HEK293 (cell line): ENCODE results near the gene CLCF1.

ENCODE experiments used
- CTCF ChIA-PET: fragments of 350-600 bp; formaldehyde crosslinking; extraction: SDS; loops from one replicate; lab custom pipeline; 2021; ENCODE audit warnings: antibody characterized with exemption; lab: Yijun Ruan, JAX
- POLR2A ChIA-PET: fragments of 300-600 bp; formaldehyde crosslinking; extraction: SDS; loops from one replicate; lab custom pipeline; 2020; ENCODE audit warnings: antibody characterized with exemption, inconsistent platforms; lab: Yijun Ruan, JAX
- H3K27ac ChIP-seq: fragments of 200-500 bp; sonication (Bioruptor generic); 2 replicates; pipeline ENCODE4 v1.5.1; 2014; ENCODE audit warnings: low read depth, low read length, control low read depth, inconsistent platforms; ENCODE audit errors: extremely low read depth
- H3K36me3 ChIP-seq, 2 experiments: fragments of 200-500 bp in 1 of 2; sonication (Bioruptor generic) in 1 of 2; 1 replicate in 1 of 2; 2 replicates in 1 of 2; pipeline ENCODE4 v1.5.1; 2014 to 2017; ENCODE audit warnings: inconsistent platforms in 2 of 2, low read length in 2 of 2; ENCODE audit not compliant: control insufficient read depth in 2 of 2, insufficient read depth in 1 of 2
- H3K4me1 ChIP-seq: fragments of 200-500 bp; sonication (Bioruptor generic); 2 replicates; pipeline ENCODE4 v1.5.1; 2014; ENCODE audit warnings: mild to moderate bottlenecking, low read length, inconsistent platforms; ENCODE audit not compliant: control insufficient read depth, insufficient read depth
- H3K4me3 ChIP-seq: 2 replicates; pipeline ENCODE4 v1.5.1; 2011; ENCODE audit warnings: low read depth, mild to moderate bottlenecking, control low read depth, low read length, moderate library complexity
- H3K9me3 ChIP-seq: fragments of 200-500 bp; sonication (Bioruptor generic); 2 replicates; pipeline ENCODE4 v1.5.1; 2014; ENCODE audit warnings: low read depth, low read length, inconsistent platforms; ENCODE audit not compliant: control insufficient read depth, insufficient read depth
- HOXD13 ChIP-seq: sonication (generic); formaldehyde crosslinking; IDR thresholded peaks from 2 replicates; pipeline ENCODE4 v1.8.0; 2022; ENCODE audit warnings: missing genetic modification reagents, borderline replicate concordance
- KLF8 ChIP-seq: fragments of 450-650 bp; formaldehyde crosslinking; IDR thresholded peaks from 2 replicates; pipeline ENCODE4 v1.5.1; 2016; ENCODE audit warnings: missing biosample characterization, missing genetic modification characterization
- MEIS1 ChIP-seq: sonication (generic); formaldehyde crosslinking; IDR thresholded peaks from 2 replicates; pipeline ENCODE4 v1.8.1; 2022; ENCODE audit warnings: missing genetic modification reagents, mild to moderate bottlenecking, borderline replicate concordance
- SETDB1 ChIP-seq: IDR thresholded peaks from one replicate; pipeline ENCODE4 v1.6.1; 2017; ENCODE audit warnings: mild to moderate bottlenecking, low read length, moderate library complexity, mixed read lengths; ENCODE audit not compliant: insufficient read length
- TCF7L2 ChIP-seq: IDR thresholded peaks from 2 replicates; pipeline ENCODE4 v1.6.1; 2011; ENCODE audit warnings: low read depth, mild to moderate bottlenecking, inconsistent platforms, low read length, moderate library complexity, borderline replicate concordance
- ZBTB11 ChIP-seq: fragments of 450-650 bp; formaldehyde crosslinking; conservative IDR thresholded peaks from 2 replicates; pipeline ENCODE4 v1.5.1; 2016; ENCODE audit warnings: low read depth, missing biosample characterization, missing genetic modification characterization
- ZEB2 ChIP-seq: fragments of 450-650 bp; formaldehyde crosslinking; IDR thresholded peaks from 2 replicates; pipeline ENCODE4 v1.5.1; 2016; ENCODE audit warnings: missing biosample characterization, missing genetic modification characterization
- ZFP69B ChIP-seq: fragments of 450-650 bp; formaldehyde crosslinking; IDR thresholded peaks from 2 replicates; pipeline ENCODE4 v1.5.1; 2016; ENCODE audit warnings: missing biosample characterization, missing genetic modification characterization
- ZNF146 ChIP-seq: fragments of 450-650 bp; formaldehyde crosslinking; IDR thresholded peaks from 2 replicates; pipeline ENCODE4 v1.5.1; 2016; ENCODE audit warnings: missing biosample characterization, missing genetic modification characterization
- ZNF169 ChIP-seq: fragments of 450-650 bp; formaldehyde crosslinking; IDR thresholded peaks from 2 replicates; pipeline ENCODE4 v1.5.1; 2016; ENCODE audit warnings: missing biosample characterization, missing genetic modification characterization
- ZNF18 ChIP-seq: fragments of 450-650 bp; formaldehyde crosslinking; IDR thresholded peaks from 2 replicates; pipeline ENCODE4 v1.5.1; 2016; ENCODE audit warnings: missing biosample characterization, missing genetic modification characterization
- ZNF184 ChIP-seq: fragments of 450-650 bp; IDR thresholded peaks from 2 replicates; pipeline ENCODE4 v1.5.1; 2018; ENCODE audit warnings: missing biosample characterization, mild to moderate bottlenecking, missing genetic modification characterization
- ZNF24 ChIP-seq: fragments of 450-650 bp; formaldehyde crosslinking; IDR thresholded peaks from 2 replicates; pipeline ENCODE4 v1.5.1; 2016; ENCODE audit warnings: missing biosample characterization, missing genetic modification characterization
- ZNF302 ChIP-seq: fragments of 450-650 bp; formaldehyde crosslinking; IDR thresholded peaks from 2 replicates; pipeline ENCODE4 v1.5.1; 2016; ENCODE audit warnings: missing biosample characterization, missing genetic modification characterization, low read depth
- ZNF404 ChIP-seq: fragments of 450-650 bp; formaldehyde crosslinking; IDR thresholded peaks from 2 replicates; pipeline ENCODE4 v1.5.1; 2017; ENCODE audit warnings: missing biosample characterization, missing genetic modification characterization
- ZNF501 ChIP-seq: fragments of 450-650 bp; formaldehyde crosslinking; IDR thresholded peaks from 2 replicates; pipeline ENCODE4 v1.5.1; 2016; ENCODE audit warnings: missing biosample characterization, missing genetic modification characterization
- ZNF521 ChIP-seq: fragments of 450-650 bp; formaldehyde crosslinking; IDR thresholded peaks from 2 replicates; pipeline ENCODE4 v1.5.1; 2017; ENCODE audit warnings: missing biosample characterization, mild to moderate bottlenecking, missing genetic modification characterization
- ZNF529 ChIP-seq: fragments of 450-650 bp; formaldehyde crosslinking; IDR thresholded peaks from 2 replicates; pipeline ENCODE4 v1.5.1; 2017; ENCODE audit warnings: missing genetic modification characterization, missing biosample characterization; ENCODE audit not compliant: insufficient replicate concordance
- ZNF555 ChIP-seq: fragments of 450-650 bp; formaldehyde crosslinking; conservative IDR thresholded peaks from 2 replicates; pipeline ENCODE4 v1.5.1; 2017; ENCODE audit warnings: missing biosample characterization, mild to moderate bottlenecking, missing genetic modification characterization, inconsistent platforms
- ZNF571 ChIP-seq: fragments of 450-650 bp; formaldehyde crosslinking; IDR thresholded peaks from 2 replicates; pipeline ENCODE4 v1.5.0; 2017; ENCODE audit warnings: missing biosample characterization, missing genetic modification characterization
- ZNF596 ChIP-seq: fragments of 450-650 bp; IDR thresholded peaks from 2 replicates; pipeline ENCODE4 v1.5.0; 2018; ENCODE audit warnings: missing biosample characterization, mild to moderate bottlenecking, missing genetic modification characterization, moderate library complexity
- ZNF677 ChIP-seq: fragments of 450-650 bp; IDR thresholded peaks from 2 replicates; pipeline ENCODE4 v1.5.0; 2018; ENCODE audit warnings: missing biosample characterization, mild to moderate bottlenecking, missing genetic modification characterization, moderate library complexity
- ZNF747 ChIP-seq: fragments of 450-650 bp; formaldehyde crosslinking; IDR thresholded peaks from 2 replicates; pipeline ENCODE4 v1.5.1; 2016; ENCODE audit warnings: missing biosample characterization, missing genetic modification characterization
- TF ChIP-seq, protein P1 (sequence below): fragments of 450-650 bp; formaldehyde crosslinking; optimal IDR thresholded peaks from 2 replicates; pipeline ENCODE3; 2016; ENCODE audit warnings: missing biosample characterization, mild to moderate bottlenecking, missing genetic modification characterization

CLCF1 gene

DNA sequence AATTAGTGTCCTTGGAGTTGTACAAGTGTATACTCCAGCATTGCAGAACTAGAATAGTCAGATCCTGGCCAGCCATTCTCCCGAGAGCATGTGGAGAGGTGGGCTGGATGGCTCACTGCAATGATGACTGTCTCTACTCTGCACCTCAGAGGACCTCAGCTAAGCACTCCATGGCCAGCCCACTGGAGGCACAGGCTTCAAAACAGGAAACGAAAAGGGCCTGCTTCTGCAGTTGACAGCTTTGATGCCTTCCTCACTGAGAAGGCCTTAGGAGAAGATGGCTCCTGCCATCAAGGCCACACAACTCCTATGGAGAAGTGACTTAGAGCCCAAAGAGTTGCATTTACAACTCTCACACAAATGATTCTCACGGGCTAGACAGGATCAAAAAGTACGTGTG is 29.1 kb downstream of the CLCF1 start (continued):
- no peak for TF ChIP-seq ZBTB11 (tag by site-specific recombination)
- no peak for TF ChIP-seq ZNF302 (tag by site-specific recombination)
- no peak for TF ChIP-seq ZNF404 (tag by site-specific recombination)
- no peak for TF ChIP-seq ZNF184 (tag by site-specific recombination)
- no peak for TF ChIP-seq HOXD13 (CRISPR knock-in tag)
- TF ChIP-seq MEIS1 (CRISPR knock-in tag) = no peak
- TF ChIP-seq KLF8 (tag by site-specific recombination) = no peak
- no peak for TF ChIP-seq ZNF501 (tag by site-specific recombination)

- ChIA-PET POLR2A (interaction anchor here (1.1 kb wide), 1 partner anchor 98 kb away, joined by 3 read pairs; no protein-coding TSS in a partner anchor), CTCF (interaction anchor here (0.6 to 8.6 kb wide), 5 partner anchors 8 to 75 kb away, joined by 3 to 39 read pairs (median 6); no protein-coding TSS in a partner anchor)
- no peak for TF ChIP-seq ZNF555 (tag by site-specific recombination)
- peak; percentile 80 for TF ChIP-seq ZNF146 (tag by site-specific recombination)
- TF ChIP-seq, protein P1, sequence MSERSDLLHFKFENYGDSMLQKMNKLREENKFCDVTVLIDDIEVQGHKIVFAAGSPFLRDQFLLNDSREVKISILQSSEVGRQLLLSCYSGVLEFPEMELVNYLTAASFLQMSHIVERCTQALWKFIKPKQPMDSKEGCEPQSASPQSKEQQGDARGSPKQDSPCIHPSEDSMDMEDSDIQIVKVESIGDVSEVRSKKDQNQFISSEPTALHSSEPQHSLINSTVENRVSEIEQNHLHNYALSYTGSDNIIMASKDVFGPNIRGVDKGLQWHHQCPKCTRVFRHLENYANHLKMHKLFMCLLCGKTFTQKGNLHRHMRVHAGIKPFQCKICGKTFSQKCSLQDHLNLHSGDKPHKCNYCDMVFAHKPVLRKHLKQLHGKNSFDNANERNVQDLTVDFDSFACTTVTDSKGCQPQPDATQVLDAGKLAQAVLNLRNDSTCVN (tag by site-specific recombination) = no peak
- TF ChIP-seq ZBTB11 (tag by site-specific recombination) = no peak
- no peak for TF ChIP-seq ZNF24 (tag by site-specific recombination)
- TF ChIP-seq ZNF521 (tag by site-specific recombination) = no peak
These were observed 36.1 kb downstream of the CLCF1 start for GRCh38 chr11:67337257-67337656.

GRCh38 chr11:67332081-67332691 is 41.2 kb downstream of the CLCF1 start:
- no peaks in the 10 kb centered on the region for H3K4me1 ChIP-seq
- ChIA-PET CTCF (interaction anchor here (0.6 to 8.6 kb wide), 4 partner anchors 13 to 249 kb away, joined by 3 to 39 read pairs (median 4); no protein-coding TSS in a partner anchor), POLR2A (interaction anchor here (0.6 to 0.7 kb wide), 4 partner anchors 19 to 221 kb away, joined by 3 to 11 read pairs (median 6); no protein-coding TSS in a partner anchor)
- H3K36me3 ChIP-seq = no peaks in the 10 kb centered on the region
- H3K9me3 ChIP-seq = no peaks in the 10 kb centered on the region
- H3K27ac ChIP-seq = no peak overlapping the region
- H3K4me3 ChIP-seq = no peak overlapping the region
- TF ChIP-seq ZNF677 (no peak), ZNF529 (tag by site-specific recombination) (no peak), ZNF18 (tag by site-specific recombination) (no peak), ZNF596 (tag by site-specific recombination) (no peak), ZNF747 (no peak), ZFP69B (tag by site-specific recombination) (no peak), TCF7L2 (no peak), SETDB1 (no peak), ZEB2 (no peak), ZNF571 (no peak), ZNF169 (tag by site-specific recombination) (no peak)

More at GRCh38 chr11:67337257-67337656, 36.1 kb downstream of the CLCF1 start:
- H3K36me3 ChIP-seq = no peaks in the 10 kb centered on the region
- no peak overlapping the region for H3K27ac ChIP-seq
- H3K4me1 ChIP-seq = no peaks in the 10 kb centered on the region
- no peaks in the 10 kb centered on the region for H3K9me3 ChIP-seq
- H3K4me3 ChIP-seq = no peak overlapping the region
